K562 (cell line): ENCODE results near the gene GET4. TPM values are rescaled to one million over a fixed set of nuclear protein-coding genes. Genes with fewer than 3 reads are reported as not detected.

Experiments used
- CEBPB ChIP-seq: fragments of 450-650 bp; IDR thresholded peaks from 2 replicates; pipeline ENCODE4 v1.6.1; 2016; ENCODE audit warnings: missing genetic modification characterization, missing compliant biosample characterization
- KHSRP ChIP-seq: fragments of 450-650 bp; IDR thresholded peaks from 2 replicates; pipeline ENCODE4 v1.6.1; 2017
- SPI1 ChIP-seq: IDR thresholded peaks from 2 replicates; pipeline ENCODE4 v1.6.1; 2011; ENCODE audit warnings: low read depth, low read length, control low read depth, borderline replicate concordance
- TCFL5 ChIP-seq: fragments of 250-450 bp; sonication (Bioruptor Pico); conservative IDR thresholded peaks from 2 replicates; pipeline ENCODE4 v1.6.1; 2021; ENCODE audit warnings: mild to moderate bottlenecking, moderate library complexity, matching md5 sums
- ZBTB11 ChIP-seq, 3 experiments: fragments of 200-800 bp in 1 of 3; fragments of 250-450 bp in 1 of 3; fragments of 450-650 bp in 1 of 3; sonication (Bioruptor Pico) in 1 of 3; sonication (Bioruptor generic) in 1 of 3; formaldehyde crosslinking in 1 of 3; IDR thresholded peaks; 2 replicates each; pipeline versions ENCODE4 v1.6.1 to v1.8.0; 2016 to 2022; ENCODE audit warnings: mild to moderate bottlenecking in 2 of 3, missing genetic modification characterization in 2 of 3, missing compliant biosample characterization in 1 of 3, moderate library complexity in 1 of 3
- ZBTB7A ChIP-seq: IDR thresholded peaks from 2 replicates; pipeline ENCODE4 v1.6.1; 2011; ENCODE audit warnings: low read depth, mild to moderate bottlenecking, low read length, moderate library complexity, borderline replicate concordance; ENCODE audit not compliant: control insufficient read depth
- polyA plus RNA-seq, 8 experiments: library from polyadenylated mRNA; depleted of rRNA in 4 of 8; stranded (reverse) in 5 of 8; unstranded in 3 of 8; fragments of >200 nt; fragmentation: Nextera tagmentation in 2 of 8; fragmentation: Illumina TruSeq in 1 of 8; extraction: Ambion mirVana in 2 of 8; extraction: Trizol in 1 of 8; gene quantifications; 2 replicates each; pipeline versions ENCODE4 v1.2.1 to v1.2.3, GENCODE V29; 2011 to 2014; ENCODE audit warnings: inconsistent platforms in 1 of 8, missing spikeins in 1 of 8
- total RNA-seq, 7 experiments: library from RNA; depleted of rRNA in 6 of 7; stranded (reverse); fragments of >200 nt in 6 of 7; fragmentation: Illumina TruSeq in 2 of 7; extraction: Trizol in 2 of 7; gene quantifications; 2 replicates each; pipeline versions ENCODE4 v1.2.1 to v1.2.3, GENCODE V29; 2011 to 2021; ENCODE audit warnings: low replicate concordance in 1 of 7
- TF ChIP-seq, protein P1 (sequence below): fragments of 450-650 bp; IDR thresholded peaks from 2 replicates; pipeline ENCODE4 v1.6.1; 2016

The GET4 gene
- total and polyA plus RNA-seq, 9 of the 15 experiments (the other 6 are each of a cell fraction or from before 2014, with no cell fraction given) = 0.99 to 122 (median 40.4) TPM

DNA sequence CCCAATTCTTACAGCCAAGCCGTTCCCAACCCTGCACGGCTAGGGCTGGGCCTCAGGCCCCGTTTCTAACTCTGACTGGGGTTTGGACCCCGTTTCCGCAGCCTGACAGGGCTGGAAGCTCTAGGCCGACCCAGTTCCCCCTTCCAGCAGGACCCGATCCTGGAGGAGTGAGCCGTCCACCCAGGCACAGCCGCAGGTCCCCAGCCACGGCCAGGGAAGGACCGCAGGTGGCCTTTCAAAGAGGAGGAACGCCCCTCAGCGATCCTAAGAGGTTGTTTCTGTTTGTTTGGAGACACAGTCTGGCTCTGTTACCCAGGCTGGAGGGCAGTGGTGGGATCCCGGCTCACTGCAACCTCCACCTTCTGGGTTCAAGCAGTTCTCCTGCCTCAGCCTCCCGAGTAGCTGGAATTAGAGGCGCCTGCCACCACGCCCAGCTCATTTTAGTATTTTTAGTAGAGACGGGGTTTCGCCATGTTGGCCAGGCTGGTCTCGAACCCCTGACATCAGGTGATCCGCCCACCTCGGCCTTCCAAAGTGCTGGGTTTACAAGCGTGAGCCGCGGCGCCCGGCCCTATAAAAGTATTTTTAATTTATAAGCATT, 778 bp upstream of the GET4 start (continued):
- TF ChIP-seq SPI1 = no peak
- no peak for TF ChIP-seq KHSRP
- no peak for TF ChIP-seq TCFL5 (CRISPR knock-in tag)
- TF ChIP-seq CEBPB = no peak
- TF ChIP-seq ZBTB7A = no peak
- TF ChIP-seq, protein P1, sequence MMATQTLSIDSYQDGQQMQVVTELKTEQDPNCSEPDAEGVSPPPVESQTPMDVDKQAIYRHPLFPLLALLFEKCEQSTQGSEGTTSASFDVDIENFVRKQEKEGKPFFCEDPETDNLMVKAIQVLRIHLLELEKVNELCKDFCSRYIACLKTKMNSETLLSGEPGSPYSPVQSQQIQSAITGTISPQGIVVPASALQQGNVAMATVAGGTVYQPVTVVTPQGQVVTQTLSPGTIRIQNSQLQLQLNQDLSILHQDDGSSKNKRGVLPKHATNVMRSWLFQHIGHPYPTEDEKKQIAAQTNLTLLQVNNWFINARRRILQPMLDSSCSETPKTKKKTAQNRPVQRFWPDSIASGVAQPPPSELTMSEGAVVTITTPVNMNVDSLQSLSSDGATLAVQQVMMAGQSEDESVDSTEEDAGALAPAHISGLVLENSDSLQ = 0 out of 2 replicates have a peak, but pooled peaks have one; percentile 10
- TF ChIP-seq ZBTB11 (CRISPR knock-in tag; IDR thresholded peaks at IDR 0.05) = peak in 1 of 3 experiments; percentile 3; a peak in 1 of 6 replicates
